Measurements from ENCODE around the gene FBXL13. TPM values are rescaled to one million over a fixed set of nuclear protein-coding genes. Genes with fewer than 3 reads are reported as not detected.

Gene FBXL13
- total RNA-seq, 3 donors from 2014 or later (not counting 1 experiment from before 2014, with no cell fraction given), result 0.70 to 0.89 (median 0.85) TPM

DNA sequence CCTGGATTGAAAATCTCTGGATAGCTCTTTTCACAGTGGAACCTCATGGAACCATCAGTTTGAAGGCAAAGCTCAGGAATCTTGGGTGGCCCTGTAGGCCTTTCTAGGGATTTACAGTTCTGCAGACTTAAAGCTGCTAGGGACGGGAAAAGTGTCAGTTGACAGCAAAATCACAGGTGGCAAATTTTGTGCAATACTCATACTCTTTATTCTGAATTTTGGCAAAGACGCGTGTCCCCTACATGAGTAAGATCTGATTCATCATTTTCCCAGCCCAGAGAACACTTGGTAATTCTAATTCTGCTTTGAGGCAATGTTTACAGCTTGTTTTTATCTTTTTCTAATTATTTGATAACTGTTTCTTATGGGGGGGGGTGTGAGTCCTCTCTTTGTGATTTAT lies 158.2 kb downstream of the FBXL13 start:
- Mint-ChIP-seq H3K4me1 (no peaks in the 10 kb centered on the region), H3K9me3 (no peaks in the 10 kb centered on the region), H3K27ac (no peak overlapping the region), H3K27me3 (ENCODE audit: low read depth in 2 of 2) (peaks cover 0 to 22% of the 10 kb centered on the region in 2 donors), H3K4me3 (no peak overlapping the region), H3K36me3 (no peaks in the 10 kb centered on the region)
- no peaks in the 10 kb centered on the region for H3K4me1 ChIP-seq (ENCODE audit: control insufficient read depth, insufficient read depth, low read length)
- 100% methylated on average over 3 of the region's 3 CpGs for WGBS (ENCODE audit: insufficient coverage)
- no peaks in the 10 kb centered on the region for H3K36me3 ChIP-seq (ENCODE audit: control insufficient read depth, insufficient read depth, low read length)
- no peaks in the 10 kb centered on the region for H3K27me3 ChIP-seq (ENCODE audit: control insufficient read depth, insufficient read depth, low read length)
- H3K9me3 ChIP-seq (ENCODE audit: control insufficient read depth, insufficient read depth, low read length), result no peaks in the 10 kb centered on the region
- TF ChIP-seq CTCF (IDR thresholded peaks at IDR 0.05), result no peak
- no peak for DNase-seq
- intact Hi-C loops (cut with micrococcal nuclease), result no loop called here
- no peak overlapping the region for H3K27ac ChIP-seq (ENCODE audit: low read length)
- H3K4me3 ChIP-seq (ENCODE audit: low read length), result no peak overlapping the region
- no peak for ATAC-seq

DNA sequence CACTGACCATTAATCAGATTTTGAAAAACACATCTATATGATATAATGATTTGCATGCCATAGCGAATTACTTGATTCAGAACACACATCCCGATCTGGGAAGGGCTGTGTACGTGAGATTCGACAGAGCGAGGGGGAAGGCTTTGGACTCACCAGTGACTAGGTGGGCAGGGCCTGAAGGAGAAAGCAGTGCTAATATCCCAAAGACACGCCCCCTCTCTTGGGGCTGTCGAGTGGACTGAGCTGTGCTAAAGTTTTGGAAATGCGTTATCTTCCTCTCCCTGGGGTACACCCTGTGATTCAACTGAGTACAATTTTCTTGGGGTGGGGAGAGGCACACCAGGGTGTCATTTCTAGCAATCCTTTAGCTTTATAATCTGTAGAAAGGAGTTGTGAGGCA lies 160.0 kb downstream of the FBXL13 start:
- no peaks in the 10 kb centered on the region for H3K36me3 ChIP-seq (ENCODE audit: control insufficient read depth, insufficient read depth, low read length)

GRCh38 chr7:102913826-102914225 lies 160.8 kb downstream of the FBXL13 start:
- 98% methylated on average over 9 of the region's 9 CpGs for WGBS (ENCODE audit: insufficient coverage)
- intact Hi-C loops (cut with micrococcal nuclease), result no loop called here
- Mint-ChIP-seq H3K4me3 (no peak overlapping the region), H3K9me3 (no peaks in the 10 kb centered on the region), H3K27me3 (ENCODE audit: low read depth in 2 of 2) (peaks cover 0 to 37% of the 10 kb centered on the region in 2 donors), H3K27ac (no peak overlapping the region), H3K4me1 (no peaks in the 10 kb centered on the region), H3K36me3 (no peaks in the 10 kb centered on the region)
- Histone ChIP-seq H3K4me1 (ENCODE audit: control insufficient read depth, insufficient read depth, low read length) (no peaks in the 10 kb centered on the region), H3K4me3 (ENCODE audit: low read length) (no peak overlapping the region), H3K36me3 (ENCODE audit: control insufficient read depth, insufficient read depth, low read length) (no peaks in the 10 kb centered on the region), H3K27ac (ENCODE audit: low read length) (no peak overlapping the region), H3K9me3 (ENCODE audit: control insufficient read depth, insufficient read depth, low read length) (no peaks in the 10 kb centered on the region), H3K27me3 (ENCODE audit: control insufficient read depth, insufficient read depth, low read length) (no peaks in the 10 kb centered on the region)
- DNase-seq (no peak), ATAC-seq (no peak)
- no peak for TF ChIP-seq CTCF (IDR thresholded peaks at IDR 0.05)

More for the DNA sequence above, 160.0 kb downstream of the FBXL13 start:
- Mint-ChIP-seq H3K27ac (no peak overlapping the region), H3K4me3 (no peak overlapping the region), H3K4me1 (no peaks in the 10 kb centered on the region), H3K9me3 (no peaks in the 10 kb centered on the region), H3K36me3 (no peaks in the 10 kb centered on the region), H3K27me3 (ENCODE audit: low read depth in 2 of 2) (peaks cover 0 to 37% of the 10 kb centered on the region in 2 donors)
- DNase-seq, result no peak
- H3K4me3 ChIP-seq (ENCODE audit: low read length), result no peak overlapping the region
- WGBS (ENCODE audit: insufficient coverage), result 93% methylated on average over 8 of the region's 8 CpGs
- ATAC-seq, result no peak
- H3K27me3 ChIP-seq (ENCODE audit: control insufficient read depth, insufficient read depth, low read length), result no peaks in the 10 kb centered on the region
- H3K27ac ChIP-seq (ENCODE audit: low read length), result no peak overlapping the region
- intact Hi-C loops (cut with micrococcal nuclease), result no loop called here
- no peaks in the 10 kb centered on the region for H3K9me3 ChIP-seq (ENCODE audit: control insufficient read depth, insufficient read depth, low read length)
- H3K4me1 ChIP-seq (ENCODE audit: control insufficient read depth, insufficient read depth, low read length), result no peaks in the 10 kb centered on the region
- no peak for TF ChIP-seq CTCF (IDR thresholded peaks at IDR 0.05)

DNA sequence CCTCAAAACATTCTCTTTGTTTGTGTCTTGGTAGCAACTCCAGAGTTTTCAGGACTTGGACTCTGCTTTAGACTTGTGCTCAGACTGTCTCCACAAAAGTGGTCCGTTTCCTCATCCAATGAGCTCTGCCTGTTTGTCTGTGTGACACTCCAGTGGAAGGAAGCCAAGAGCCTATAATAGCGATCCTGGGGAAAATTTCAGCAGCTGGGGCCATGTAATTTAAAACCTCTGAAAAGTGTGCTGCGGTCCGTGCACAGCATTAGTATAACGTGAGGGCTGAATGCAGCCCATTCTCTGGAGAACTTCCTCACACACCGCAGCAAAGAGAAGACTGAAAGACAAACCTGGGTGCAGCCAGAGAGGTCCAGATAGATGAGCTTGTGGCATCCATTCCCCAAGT lies 161.9 kb downstream of the FBXL13 start, which contains the start of gene LRRC17:
LRRC17 (plus strand) TSS at position 259 of the 400 bp plus-strand sequence. CDS start 20,914 bp downstream, outside the sequence.
- H3K36me3 Mint-ChIP-seq, result no peaks in the 10 kb centered on the region
- no peak within 1 kb of the TSS for H3K4me3 ChIP-seq (ENCODE audit: low read length)
- no peaks in the 10 kb centered on the region for H3K9me3 Mint-ChIP-seq
- intact Hi-C loops (cut with micrococcal nuclease), result no loop called here
- ATAC-seq (no peak), DNase-seq (no peak)
- no peak for TF ChIP-seq CTCF (IDR thresholded peaks at IDR 0.05)
- H3K27me3 ChIP-seq (ENCODE audit: control insufficient read depth, insufficient read depth, low read length), result no peaks in the 10 kb centered on the region
- H3K27ac ChIP-seq (ENCODE audit: low read length), result no peak within 1 kb of the TSS
- H3K27me3 Mint-ChIP-seq (ENCODE audit: low read depth in 2 of 2), result peaks cover 0 to 37% of the 10 kb centered on the region in 2 donors
- no peaks in the 10 kb centered on the region for H3K36me3 ChIP-seq (ENCODE audit: control insufficient read depth, insufficient read depth, low read length)
- no peaks in the 10 kb centered on the region for H3K4me1 Mint-ChIP-seq
- no peaks in the 10 kb centered on the region for H3K4me1 ChIP-seq (ENCODE audit: control insufficient read depth, insufficient read depth, low read length)
- WGBS (ENCODE audit: insufficient coverage), result 45% methylated on average over 6 of the region's 6 CpGs
- no peak within 1 kb of the TSS for H3K4me3 Mint-ChIP-seq
- H3K9me3 ChIP-seq (ENCODE audit: control insufficient read depth, insufficient read depth, low read length), result no peaks in the 10 kb centered on the region
- H3K27ac Mint-ChIP-seq, result no peak within 1 kb of the TSS
